GM12878 (cell line): Measurements from ENCODE around the gene ARSJ. TPM values are rescaled to one million over a fixed set of nuclear protein-coding genes. Genes with fewer than 3 reads are reported as not detected.

Source experiments
- ATAC-seq: fragments of 200-7000 bp; cut with Tn5 transposase; 3 replicates; pipeline ENCODE4 v1.9.1; 2020; ENCODE audit warnings: mild to moderate bottlenecking, moderate library complexity
- BruUV-seq: library from RNA; stranded (reverse); fragments of 400-500 nt; replicated peaks from 2 replicates; lab custom pipeline; 2021; lab: Mats Ljungman, UMichigan
- CTCF ChIA-PET: fragments of 300-600 bp; sonication (Branson Sonifier 250); formaldehyde crosslinking; extraction: SDS; loops from one replicate; lab custom pipeline; 2021; ENCODE audit warnings: inconsistent platforms; lab: Yijun Ruan, JAX
- POLR2A ChIA-PET: fragments of 350-600 bp; formaldehyde crosslinking; extraction: SDS; loops from one replicate; lab custom pipeline; 2021; ENCODE audit warnings: inconsistent platforms; lab: Charles Lee
- RAD21 ChIA-PET: fragments of 300-600 bp; sonication (Branson Sonifier 250); formaldehyde crosslinking; loops from one replicate; lab custom pipeline; 2023; ENCODE audit warnings: antibody characterized with exemption; ENCODE audit not compliant: unreplicated experiment; lab: Charles Lee
- SMC1A ChIA-PET: fragments of 300-600 bp; sonication (Branson Sonifier 250); formaldehyde crosslinking; loops from one replicate; lab custom pipeline; 2023; ENCODE audit not compliant: unreplicated experiment, uncharacterized antibody; lab: Charles Lee
- DNase-seq: peaks from one replicate; pipeline ENCODE4 v3.0.0-alpha.2; 2011; ENCODE audit warnings: low read depth, low spot score
- FAIRE-seq: peaks from 3 replicates; lab custom pipeline; 2011; peaks lifted over from hg19 to GRCh38; lab: Jason Lieb, UNC
- H2AFZ ChIP-seq: 2 replicates; pipeline ENCODE4 v1.6.0; 2011; ENCODE audit warnings: low read depth, low read length, control low read depth; ENCODE audit not compliant: control insufficient read depth
- H3K27ac ChIP-seq: 2 replicates; pipeline ENCODE4 v1.5.1; 2011; ENCODE audit warnings: control low read depth; ENCODE audit not compliant: control insufficient read depth, insufficient read depth
- H3K27me3 ChIP-seq, 2 experiments: replicated peaks in 1 of 2; 2 replicates each; pipeline versions ENCODE4 v1.6.0 to v1.6.1; 2011; ENCODE audit warnings: low read length in 1 of 2; ENCODE audit not compliant: control insufficient read depth in 2 of 2, insufficient read depth in 2 of 2
- H3K36me3 ChIP-seq, 2 experiments: 2 replicates each; pipeline ENCODE4 v1.5.1; 2011; ENCODE audit warnings: low read length in 1 of 2; ENCODE audit not compliant: control insufficient read depth in 2 of 2, insufficient read depth in 2 of 2
- H3K4me1 ChIP-seq: 2 replicates; pipeline ENCODE4 v1.6.1; 2011; ENCODE audit warnings: mild to moderate bottlenecking, low read length, moderate library complexity, mixed read lengths; ENCODE audit not compliant: control insufficient read depth, insufficient read depth
- H3K4me2 ChIP-seq: 2 replicates; pipeline ENCODE4 v1.6.0; 2011; ENCODE audit warnings: control low read depth; ENCODE audit not compliant: control insufficient read depth, insufficient read depth
- H3K4me3 ChIP-seq: fragments of 200-600 bp; sonication (generic); 2 replicates; pipeline ENCODE4 v1.5.1; 2016
- H3K79me2 ChIP-seq: 2 replicates; pipeline ENCODE4 v1.6.0; 2011; ENCODE audit warnings: low read length; ENCODE audit not compliant: control insufficient read depth, insufficient read depth
- H3K9ac ChIP-seq: 2 replicates; pipeline ENCODE4 v1.8.0; 2011; ENCODE audit warnings: low read length, control low read depth, mixed read lengths; ENCODE audit not compliant: control insufficient read depth, insufficient read depth
- H3K9me3 ChIP-seq: replicated peaks from 3 replicates; pipeline ENCODE4 v1.5.1; 2011; ENCODE audit warnings: mild to moderate bottlenecking, low read length; ENCODE audit not compliant: control insufficient read depth, insufficient read depth
- H4K20me1 ChIP-seq: 2 replicates; pipeline ENCODE4 v1.6.0; 2011; ENCODE audit not compliant: control insufficient read depth, insufficient read depth
- BCL3 ChIP-seq: IDR thresholded peaks from 2 replicates; pipeline ENCODE4 v1.6.1; 2011; ENCODE audit warnings: borderline replicate concordance, low read depth, mild to moderate bottlenecking, moderate library complexity, low read length; ENCODE audit not compliant: insufficient read depth, poor library complexity, severe bottlenecking
- CBX3 ChIP-seq: fragments of 200-600 bp; sonication (generic); IDR thresholded peaks from 2 replicates; pipeline ENCODE4 v1.6.1; 2016; ENCODE audit warnings: low read depth, borderline replicate concordance
- CEBPB ChIP-seq, 2 experiments: fragments of 150-350 bp in 1 of 2; IDR thresholded peaks; 2 replicates each; pipeline ENCODE4 v1.6.1; 2012 to 2014; ENCODE audit warnings: low read depth in 2 of 2, low read length in 2 of 2, borderline replicate concordance in 1 of 2, inconsistent platforms in 1 of 2
- MAX ChIP-seq: IDR thresholded peaks from 2 replicates; pipeline ENCODE4 v1.6.1; 2012; ENCODE audit warnings: low read depth, low read length, improper control_type of control experiment
- NFIC ChIP-seq: IDR thresholded peaks from 2 replicates; pipeline ENCODE4 v1.6.1; 2012; ENCODE audit warnings: low read depth, mild to moderate bottlenecking, inconsistent platforms, low read length, moderate library complexity
- PKNOX1 ChIP-seq: fragments of 450-650 bp; IDR thresholded peaks from 2 replicates; pipeline ENCODE4 v1.6.1; 2016; ENCODE audit warnings: mild to moderate bottlenecking
- POLR2A ChIP-seq: IDR thresholded peaks from 2 replicates; pipeline ENCODE4 v1.6.1; 2011; ENCODE audit warnings: low read depth, mild to moderate bottlenecking, low read length
- POLR2AphosphoS2 ChIP-seq: IDR thresholded peaks from 2 replicates; pipeline ENCODE4 v1.6.1; 2011; ENCODE audit warnings: low read depth, mild to moderate bottlenecking, low read length, improper control_type of control experiment, moderate library complexity
- SIN3A ChIP-seq: IDR thresholded peaks from 2 replicates; pipeline ENCODE4 v1.6.1; 2012; ENCODE audit warnings: low read depth, low read length, improper control_type of control experiment
- SIX5 ChIP-seq: IDR thresholded peaks from 2 replicates; pipeline ENCODE4 v1.6.1; 2011; ENCODE audit warnings: mild to moderate bottlenecking, low read depth, low read length, moderate library complexity; ENCODE audit not compliant: severe bottlenecking
- SMARCA5 ChIP-seq: fragments of 450-650 bp; IDR thresholded peaks from 2 replicates; pipeline ENCODE4 v1.6.1; 2017; ENCODE audit warnings: mild to moderate bottlenecking
- SUZ12 ChIP-seq: fragments of 200-600 bp; sonication (generic); IDR thresholded peaks from one replicate; pipeline ENCODE4 v1.6.1; 2018; ENCODE audit warnings: antibody characterized with exemption, mild to moderate bottlenecking; ENCODE audit not compliant: unreplicated experiment
- TCF12 ChIP-seq: IDR thresholded peaks from 2 replicates; pipeline ENCODE4 v1.6.1; 2011; ENCODE audit warnings: low read depth, mild to moderate bottlenecking, low read length
- USF2 ChIP-seq: IDR thresholded peaks from 2 replicates; pipeline ENCODE4 v1.6.1; 2011; ENCODE audit warnings: low read depth, low read length, improper control_type of control experiment, borderline replicate concordance
- YBX1 ChIP-seq: fragments of 450-650 bp; IDR thresholded peaks from 2 replicates; pipeline ENCODE4 v1.6.1; 2016; ENCODE audit warnings: antibody characterized with exemption
- ZNF687 ChIP-seq: fragments of 450-650 bp; IDR thresholded peaks from 2 replicates; pipeline ENCODE4 v1.6.1; 2017; ENCODE audit warnings: mild to moderate bottlenecking, moderate library complexity
- WGBS: methylation state at CpG from one replicate; pipeline ENCODE4 v1.1.6; 2016; ENCODE audit warnings: low lambda C conversion rate; ENCODE audit not compliant: insufficient replicate concordance, insufficient coverage; ENCODE audit errors: missing lambda C conversion rate; 5-methylcytosine and 5-hydroxymethylcytosine counted together
- in situ Hi-C: fragments of 300-500 bp; cut with MboI; formaldehyde crosslinking; loops from 9 replicates; pipeline ENCODE4 v1.14.3; 2018; ENCODE audit warnings: mixed read lengths
- intact Hi-C: fragments of 100-400 bp; cut with micrococcal nuclease; formaldehyde crosslinking; loops from one replicate; pipeline ENCODE4 v1.14.2; 2022; ENCODE audit not compliant: unreplicated experiment
- polyA plus RNA-seq, 11 experiments: library from polyadenylated mRNA; depleted of rRNA in 4 of 11; unstranded in 6 of 11; stranded (reverse) in 5 of 11; fragments of >200 nt; fragmentation: Nextera tagmentation in 4 of 11; fragmentation: Illumina TruSeq in 1 of 11; extraction: Ambion mirVana in 4 of 11; extraction: Trizol in 1 of 11; gene quantifications; 1 replicate in 1 of 11; 2 replicates in 10 of 11; pipeline versions ENCODE4 v1.2.1 to v1.2.3, GENCODE V29; 2011 to 2016; ENCODE audit warnings: inconsistent platforms in 2 of 11, missing spikeins in 2 of 11, low read depth in 1 of 11
- total RNA-seq, 4 experiments: library from RNA; depleted of rRNA in 3 of 4; stranded (reverse); fragments of >200 nt in 3 of 4; fragmentation: Illumina TruSeq in 1 of 4; extraction: Trizol in 1 of 4; gene quantifications; 2 replicates each; pipeline versions ENCODE4 v1.2.1 to v1.2.3, GENCODE V29; 2013 to 2021

ARSJ gene
- total and polyA plus RNA-seq, 10 of the 15 experiments (the other 5 are each of a cell fraction or from before 2014, with no cell fraction given) = under 0.01 to 0.19 (median 0.04) TPM; not detected in 5

- intact Hi-C loops = no loop called here
- no peaks in the 10 kb centered on the region for H3K36me3 ChIP-seq
- DNase-seq (peak; percentile 33), ATAC-seq (peak; percentile 92), FAIRE-seq (peak; percentile 79)
- H3K27ac ChIP-seq = no peak overlapping the region
- SMC1A ChIA-PET = interaction anchor here (0.7 to 3.3 kb wide), 22 partner anchors 9 to 630 kb away, joined by 3 to 38 read pairs (median 4); no protein-coding TSS in a partner anchor
- H3K4me2 ChIP-seq = no peak overlapping the region; the same call in 1 of the 2 replicates
- H3K9ac ChIP-seq = no peak overlapping the region
- H3K27me3 ChIP-seq = no peaks in the 10 kb centered on the region
- no peaks in the 10 kb centered on the region for H3K79me2 ChIP-seq
- no peak overlapping the region for H3K4me3 ChIP-seq
- in situ Hi-C loops = no loop called here
- BruUV-seq = no TSS peak
- POLR2A ChIA-PET = interaction anchor here (0.7 to 1.8 kb wide), 4 partner anchors 10 to 69 kb away, joined by 3 to 6 read pairs (median 6); no protein-coding TSS in a partner anchor
- no peaks in the 10 kb centered on the region for H3K9me3 ChIP-seq
- no peaks in the 10 kb centered on the region for H4K20me1 ChIP-seq
- 28% methylated on average over 5 of the region's 5 CpGs for WGBS
- H2AFZ ChIP-seq = no peak overlapping the region; the same call in 1 of the 2 replicates
- H3K4me1 ChIP-seq = peaks cover 4% of the 10 kb centered on the region
- CTCF ChIA-PET = interaction anchor here (0.6 to 1.8 kb wide), 9 partner anchors 11 to 205 kb away, joined by 3 to 6 read pairs (median 3); no protein-coding TSS in a partner anchor
- RAD21 ChIA-PET = interaction anchor here (0.7 to 2.3 kb wide), 13 partner anchors 10 to 415 kb away, joined by 3 to 16 read pairs (median 4); no protein-coding TSS in a partner anchor
- TF ChIP-seq SMARCA5 = no peak
- no peak for TF ChIP-seq PKNOX1
- no peak for TF ChIP-seq POLR2AphosphoS2
- TF ChIP-seq USF2 = no peak
- TF ChIP-seq NFIC = no peak
- no peak for TF ChIP-seq SUZ12
- TF ChIP-seq ZNF687 = no peak
- no peak for TF ChIP-seq MAX
- TF ChIP-seq POLR2A = no peak
- no peak for TF ChIP-seq SIX5
- no peak for TF ChIP-seq SIN3A
- TF ChIP-seq TCF12 = no peak
- no peak for TF ChIP-seq CEBPB (IDR thresholded peaks at IDR 0.05; ENCODE audit: borderline replicate concordance in 1 of 2, low read depth in 2 of 2, low read length in 2 of 2)
- no peak for TF ChIP-seq BCL3
- TF ChIP-seq CBX3 = no peak
- no peak for TF ChIP-seq YBX1
Observed at GRCh38 chr4:114025176-114025777, 45.8 kb upstream of the ARSJ start.
